OCI-LY3 (cell line): ENCODE data around the gene DPP3.

Experiments
- EZH2phosphoT487 ChIP-seq: fragments of 200-600 bp; shearing (Covaris generic); IDR thresholded peaks from 2 replicates; pipeline ENCODE4 v1.6.1; 2018; ENCODE audit warnings: antibody characterized with exemption, mixed run types, low read depth
- TF ChIP-seq, protein P1 (sequence below): fragments of 200-600, 300-600 bp; sonication (generic); IDR thresholded peaks from 2 replicates; pipeline ENCODE4 v1.5.1; 2014; ENCODE audit warnings: antibody characterized with exemption, low read length, low read depth

DNA sequence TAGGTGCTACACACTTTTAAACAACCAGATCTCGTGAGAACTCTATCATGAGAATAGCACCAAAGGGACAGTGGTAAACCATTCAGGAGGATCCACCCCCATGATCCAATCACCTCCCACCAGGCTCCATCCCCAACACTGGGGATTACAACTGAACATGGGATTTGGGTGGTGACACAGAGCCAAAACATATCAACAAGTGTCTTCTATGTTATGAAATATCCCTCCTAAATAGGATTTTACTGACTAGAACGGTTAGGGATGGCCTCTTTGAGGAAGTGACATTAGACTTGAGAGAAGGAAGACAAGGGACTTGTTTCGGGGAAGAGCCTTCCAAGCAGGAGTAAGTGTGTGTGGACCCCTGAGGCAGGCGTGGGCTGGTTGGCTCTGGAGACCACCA is 29.7 kb upstream of the DPP3 start:
- TF ChIP-seq, protein P1, sequence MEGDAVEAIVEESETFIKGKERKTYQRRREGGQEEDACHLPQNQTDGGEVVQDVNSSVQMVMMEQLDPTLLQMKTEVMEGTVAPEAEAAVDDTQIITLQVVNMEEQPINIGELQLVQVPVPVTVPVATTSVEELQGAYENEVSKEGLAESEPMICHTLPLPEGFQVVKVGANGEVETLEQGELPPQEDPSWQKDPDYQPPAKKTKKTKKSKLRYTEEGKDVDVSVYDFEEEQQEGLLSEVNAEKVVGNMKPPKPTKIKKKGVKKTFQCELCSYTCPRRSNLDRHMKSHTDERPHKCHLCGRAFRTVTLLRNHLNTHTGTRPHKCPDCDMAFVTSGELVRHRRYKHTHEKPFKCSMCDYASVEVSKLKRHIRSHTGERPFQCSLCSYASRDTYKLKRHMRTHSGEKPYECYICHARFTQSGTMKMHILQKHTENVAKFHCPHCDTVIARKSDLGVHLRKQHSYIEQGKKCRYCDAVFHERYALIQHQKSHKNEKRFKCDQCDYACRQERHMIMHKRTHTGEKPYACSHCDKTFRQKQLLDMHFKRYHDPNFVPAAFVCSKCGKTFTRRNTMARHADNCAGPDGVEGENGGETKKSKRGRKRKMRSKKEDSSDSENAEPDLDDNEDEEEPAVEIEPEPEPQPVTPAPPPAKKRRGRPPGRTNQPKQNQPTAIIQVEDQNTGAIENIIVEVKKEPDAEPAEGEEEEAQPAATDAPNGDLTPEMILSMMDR: no peak
- TF ChIP-seq EZH2phosphoT487: no peak
